KOPT-K1 (cell line): ENCODE results near the gene MUC21.

ENCODE experiments used
- H3K27ac ChIP-seq: fragments of 200-600 bp; sonication (generic); 2 replicates; pipeline ENCODE4 v1.5.1; 2016; ENCODE audit warnings: antibody characterized with exemption, mild to moderate bottlenecking, low read depth, low read length; ENCODE audit not compliant: poor library complexity, severe bottlenecking
- H3K36me3 ChIP-seq: fragments of 200-600 bp; sonication (generic); 2 replicates; pipeline ENCODE4 v1.5.1; 2017; ENCODE audit warnings: antibody characterized with exemption, mild to moderate bottlenecking, low read length, moderate library complexity; ENCODE audit not compliant: insufficient read depth
- H3K9me3 ChIP-seq: fragments of 200-600 bp; sonication (generic); 2 replicates; pipeline ENCODE4 v1.5.1; 2017; ENCODE audit warnings: antibody characterized with exemption, low read length, mild to moderate bottlenecking; ENCODE audit not compliant: insufficient read depth, poor library complexity, severe bottlenecking

The MUC21 gene

DNA sequence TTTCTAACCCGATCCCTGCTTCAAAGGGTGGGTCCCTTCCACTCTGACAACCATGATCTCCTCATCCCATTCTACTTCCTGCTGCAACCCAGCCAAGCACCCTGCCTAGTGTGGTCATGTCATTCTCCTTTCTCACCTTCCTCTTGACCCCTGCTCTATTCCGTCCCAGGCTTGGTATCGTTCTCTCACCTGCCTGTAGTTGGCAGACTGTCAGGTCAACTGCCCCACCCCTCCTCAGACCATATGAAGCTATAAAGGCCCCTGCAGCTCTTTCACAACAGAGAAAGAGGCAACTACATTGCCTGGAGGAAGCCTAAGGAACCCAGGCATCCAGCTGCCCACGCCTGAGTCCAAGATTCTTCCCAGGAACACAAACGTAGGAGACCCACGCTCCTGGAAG is at the start of gene MUC21:
Gene MUC21 (plus strand): TSS at position 280 of the 400 bp plus-strand sequence. CDS start 241 bp downstream, outside the sequence.
- H3K36me3 ChIP-seq = no peaks in the 10 kb centered on the region
- H3K27ac ChIP-seq = no peak within 1 kb of the TSS
- H3K9me3 ChIP-seq = no peaks in the 10 kb centered on the region

DNA sequence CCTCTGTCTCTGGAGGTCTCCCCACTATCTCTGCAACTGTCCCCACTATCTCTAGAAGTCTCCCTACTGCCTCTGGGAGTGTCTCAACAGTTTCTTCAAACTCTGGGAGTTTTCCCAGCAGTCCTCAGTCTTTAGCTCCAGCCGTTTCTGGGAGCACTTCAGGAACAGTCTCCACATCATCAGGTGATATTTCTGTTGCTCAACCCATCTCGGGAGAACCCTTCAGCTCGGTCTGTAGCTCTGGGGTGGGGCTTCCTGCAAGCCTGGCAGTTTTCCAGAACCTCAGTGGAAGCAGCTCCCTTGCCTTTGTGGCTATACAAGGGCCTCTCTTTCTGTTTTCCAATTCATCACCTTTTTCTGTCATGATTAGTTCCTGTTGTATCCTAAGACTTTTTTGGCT is 48.5 kb upstream of the MUC21 start:
- Histone ChIP-seq H3K27ac (no peak overlapping the region), H3K36me3 (no peaks in the 10 kb centered on the region), H3K9me3 (no peaks in the 10 kb centered on the region)

- H3K27ac ChIP-seq = no peak overlapping the region
- no peaks in the 10 kb centered on the region for H3K9me3 ChIP-seq
- H3K36me3 ChIP-seq = no peaks in the 10 kb centered on the region
These were observed 46.3 kb upstream of the MUC21 start for GRCh38 chr6:30937265-30937664.

DNA sequence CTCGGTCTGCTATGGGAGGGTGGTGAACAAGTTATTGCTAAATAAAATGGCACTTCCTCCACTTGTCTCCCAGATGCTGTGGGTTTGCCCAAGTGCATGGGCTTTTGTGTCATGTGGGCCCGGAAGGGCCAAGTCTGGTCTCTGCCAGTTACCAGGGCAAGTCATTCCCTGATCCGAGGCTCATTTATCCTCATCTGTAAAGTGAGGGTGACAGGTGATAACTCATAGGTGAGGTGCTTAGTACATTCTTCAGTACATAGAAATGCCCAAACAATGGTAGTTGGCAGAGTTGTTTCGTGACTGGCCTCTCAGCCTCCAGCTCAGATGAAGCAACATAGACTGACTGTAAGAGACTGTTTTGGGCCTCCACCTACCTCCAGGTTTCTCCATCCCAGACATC is 44.8 kb upstream of the MUC21 start:
- Histone ChIP-seq H3K36me3 (no peaks in the 10 kb centered on the region), H3K27ac (no peak overlapping the region), H3K9me3 (peaks cover 10% of the 10 kb centered on the region)

GRCh38 chr6:30939473-30939872 is 44.0 kb upstream of the MUC21 start:
- Histone ChIP-seq H3K36me3 (no peaks in the 10 kb centered on the region), H3K9me3 (peaks cover 10% of the 10 kb centered on the region), H3K27ac (no peak overlapping the region)

- Histone ChIP-seq H3K9me3 (peaks cover 10% of the 10 kb centered on the region), H3K27ac (no peak within 1 kb of the TSS), H3K36me3 (no peaks in the 10 kb centered on the region)
These were observed 43.0 kb upstream of the MUC21 start, which contains the start of gene MUCL3 for GRCh38 chr6:30940361-30940986. MUCL3 (plus strand) TSS chr6:30940973; CDS start chr6:30941000, 27 bp downstream.

DNA sequence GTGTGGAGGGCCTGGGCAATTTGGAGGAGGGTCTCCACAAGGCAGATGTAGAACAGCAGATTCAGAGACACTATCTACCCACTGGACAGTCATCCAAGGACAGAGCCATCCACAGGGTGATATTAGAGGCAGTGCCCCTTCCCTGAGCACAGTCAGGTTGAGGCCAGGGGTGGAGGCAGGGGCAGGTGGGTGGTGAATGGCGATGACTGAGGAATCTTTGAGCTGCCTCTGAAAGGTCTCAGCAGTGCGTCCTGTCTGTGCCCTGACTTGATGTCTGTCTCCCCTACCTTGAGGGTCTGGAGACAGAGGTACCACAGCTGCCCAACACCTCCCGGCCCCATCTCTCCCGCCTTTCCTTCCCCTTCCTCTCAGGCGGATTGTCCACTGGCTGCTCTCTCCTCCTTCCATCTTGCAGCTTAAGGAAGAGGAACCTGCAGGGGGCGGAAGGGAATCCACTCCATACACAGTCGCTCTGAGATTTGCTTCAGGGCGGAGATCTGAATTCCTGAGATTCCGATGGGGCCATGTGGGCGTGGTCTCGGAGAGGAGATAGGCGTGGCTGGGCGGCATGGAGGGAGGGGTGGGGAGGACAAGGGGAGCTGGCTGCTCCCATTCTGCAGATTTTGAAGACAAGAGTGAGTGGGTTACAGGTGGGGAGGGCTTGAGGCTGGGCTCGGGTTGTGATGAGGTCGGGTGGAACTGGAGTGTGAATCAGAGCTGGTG is 41.0 kb upstream of the MUC21 start:
- Histone ChIP-seq H3K27ac (no peak overlapping the region), H3K36me3 (no peaks in the 10 kb centered on the region), H3K9me3 (peaks cover 10% of the 10 kb centered on the region)

DNA sequence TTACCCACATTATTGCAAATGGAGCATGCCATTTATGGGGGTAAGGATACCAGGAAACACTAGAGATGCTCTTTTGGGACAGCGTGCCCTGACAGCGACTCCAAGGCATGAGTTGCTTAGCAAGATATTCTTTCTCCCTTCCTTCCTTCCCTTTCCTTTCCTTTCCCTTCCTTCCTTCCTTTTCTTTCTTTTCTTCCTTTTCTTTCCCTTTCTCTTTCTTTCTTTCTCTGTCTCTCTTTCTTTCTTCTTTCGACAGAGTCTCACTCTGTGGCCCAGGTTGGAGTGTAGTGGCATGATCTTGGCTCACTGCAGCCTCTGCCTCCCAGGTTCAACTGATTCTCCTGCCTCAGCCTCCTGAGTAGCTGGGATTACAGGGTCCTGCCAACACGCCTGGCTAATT is 39.5 kb upstream of the MUC21 start:
- peaks cover 10% of the 10 kb centered on the region for H3K9me3 ChIP-seq
- H3K27ac ChIP-seq = no peak overlapping the region
- H3K36me3 ChIP-seq = no peaks in the 10 kb centered on the region

GRCh38 chr6:30945281-30945680 is 38.2 kb upstream of the MUC21 start:
- Histone ChIP-seq H3K36me3 (no peaks in the 10 kb centered on the region), H3K27ac (no peak overlapping the region), H3K9me3 (peaks cover 10% of the 10 kb centered on the region)

GRCh38 chr6:30947231-30947630 is 36.3 kb upstream of the MUC21 start:
- Histone ChIP-seq H3K36me3 (no peaks in the 10 kb centered on the region), H3K27ac (no peak overlapping the region), H3K9me3 (peaks cover 10% of the 10 kb centered on the region)

GRCh38 chr6:30948811-30949210 is 34.7 kb upstream of the MUC21 start:
- H3K27ac ChIP-seq = no peak overlapping the region
- H3K9me3 ChIP-seq = no peaks in the 10 kb centered on the region
- no peaks in the 10 kb centered on the region for H3K36me3 ChIP-seq

DNA sequence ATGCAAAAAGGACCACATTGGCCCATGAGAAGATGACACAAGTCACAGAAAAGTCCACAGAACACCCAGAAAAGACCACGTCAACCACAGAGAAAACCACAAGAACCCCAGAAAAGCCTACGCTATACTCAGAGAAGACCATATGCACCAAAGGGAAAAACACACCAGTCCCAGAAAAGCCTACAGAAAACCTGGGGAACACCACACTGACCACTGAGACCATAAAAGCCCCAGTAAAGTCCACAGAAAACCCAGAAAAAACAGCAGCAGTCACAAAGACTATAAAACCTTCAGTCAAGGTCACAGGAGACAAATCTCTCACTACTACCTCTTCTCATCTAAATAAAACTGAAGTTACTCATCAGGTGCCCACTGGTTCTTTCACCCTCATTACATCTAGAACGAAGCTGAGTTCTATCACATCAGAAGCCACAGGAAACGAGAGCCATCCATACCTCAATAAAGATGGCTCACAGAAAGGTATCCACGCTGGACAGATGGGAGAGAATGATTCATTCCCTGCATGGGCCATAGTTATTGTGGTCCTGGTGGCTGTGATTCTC is 31.5 kb upstream of the MUC21 start:
- H3K9me3 ChIP-seq = no peaks in the 10 kb centered on the region
- no peaks in the 10 kb centered on the region for H3K36me3 ChIP-seq
- H3K27ac ChIP-seq = no peak overlapping the region

- H3K9me3 ChIP-seq = no peaks in the 10 kb centered on the region
- H3K27ac ChIP-seq = no peak overlapping the region
- H3K36me3 ChIP-seq = no peaks in the 10 kb centered on the region
These were observed 28.7 kb upstream of the MUC21 start for GRCh38 chr6:30954631-30955366.

DNA sequence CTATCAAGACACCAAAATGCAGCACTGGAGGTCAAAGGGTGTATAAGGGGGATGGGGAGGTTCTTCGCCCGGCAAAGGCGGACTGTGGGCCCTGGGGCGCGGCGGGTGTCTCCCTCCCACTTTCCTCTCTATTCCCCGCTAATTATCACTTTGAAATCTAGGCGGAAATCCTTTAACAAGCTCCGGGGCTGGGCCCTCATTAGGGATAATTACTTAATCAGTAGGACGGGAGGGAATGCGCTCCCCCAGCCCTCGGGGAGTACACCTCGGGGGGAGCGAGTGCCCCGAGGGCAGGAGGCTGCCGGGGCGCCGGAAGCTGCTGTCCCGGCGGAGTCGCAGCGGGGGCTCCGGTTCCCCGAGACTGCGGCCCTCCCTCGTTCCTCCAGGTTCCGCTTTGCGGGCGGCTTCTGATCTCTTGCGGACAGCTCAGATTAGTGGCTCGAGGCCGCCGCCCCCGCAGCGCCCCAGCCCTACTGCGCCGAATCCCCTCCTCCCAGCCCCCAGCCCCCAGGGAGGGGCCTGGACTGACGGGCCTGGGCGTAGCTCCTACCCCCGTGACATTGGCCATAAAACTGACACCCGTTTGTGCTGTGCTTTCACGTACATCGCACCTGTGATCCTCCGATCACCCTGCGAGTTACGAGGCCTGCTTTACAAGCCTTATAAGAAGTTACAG is 28.0 kb upstream of the MUC21 start:
- no peaks in the 10 kb centered on the region for H3K36me3 ChIP-seq
- H3K9me3 ChIP-seq = no peaks in the 10 kb centered on the region
- H3K27ac ChIP-seq = no peak overlapping the region

GRCh38 chr6:30957716-30958115 is 25.8 kb upstream of the MUC21 start:
- Histone ChIP-seq H3K9me3 (no peaks in the 10 kb centered on the region), H3K36me3 (no peaks in the 10 kb centered on the region), H3K27ac (no peak overlapping the region)
